Measurements from ENCODE around the gene GNAQ. TPM values are rescaled to one million over a fixed set of nuclear protein-coding genes. Genes with fewer than 3 reads are reported as not detected.

GNAQ gene
- total RNA-seq, 5 donors from 2014 or later (not counting 1 experiment from before 2014, with no cell fraction given), result 29.3 to 48.4 (median 38.3) TPM

DNA sequence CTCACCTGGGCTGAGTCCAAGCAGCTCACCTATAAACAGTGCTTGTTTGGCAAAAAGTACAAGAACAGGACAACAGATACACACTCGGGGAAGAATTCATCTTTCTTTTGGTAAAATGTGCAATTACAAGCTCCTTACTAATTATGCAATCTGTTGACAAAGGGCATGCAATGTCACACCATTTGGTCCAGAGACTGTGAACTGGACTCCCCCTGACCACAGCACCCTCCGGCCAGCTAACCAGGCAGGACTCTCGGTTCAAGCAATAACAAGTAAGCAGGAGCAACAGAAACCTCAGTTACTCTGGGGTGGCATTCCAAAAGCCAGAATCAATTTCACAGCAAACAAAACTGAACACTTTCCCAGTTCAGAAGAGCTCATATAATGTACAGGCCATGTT lies 113.8 kb downstream of the GNAQ start:
- Histone ChIP-seq H3K27me3 (replicated peaks in 1 of 2; ENCODE audit: control insufficient read depth in 2 of 2, extremely low read depth in 1 of 2, insufficient read depth in 2 of 2, low read length in 1 of 2) (no peaks in the 10 kb centered on the region), H3K4me3 (ENCODE audit: control insufficient read depth in 1 of 2, extremely low read depth in 1 of 2, low read length in 1 of 2) (no peak overlapping the region), H3K36me3 (ENCODE audit: control insufficient read depth in 2 of 2, extremely low read depth in 1 of 2, insufficient read depth in 1 of 2, low read length in 1 of 2) (peaks cover 0 to 16% of the 10 kb centered on the region in 2 donors), H3K9me3 (no peaks in the 10 kb centered on the region), H3K27ac (ENCODE audit: low read length) (no peak overlapping the region), H3K4me1 (ENCODE audit: control insufficient read depth in 1 of 2, extremely low read depth in 1 of 2, insufficient read depth in 2 of 2, low read length in 2 of 2) (peaks cover 0 to 5% of the 10 kb centered on the region in 2 experiments)
- peaks cover 41% of the 10 kb centered on the region for H3K36me3 Mint-ChIP-seq
- WGBS (ENCODE audit: insufficient coverage), result 93% methylated on average over 3 of the region's 3 CpGs
- ChIA-PET CTCF (interaction anchor here in 1 of 2 donors (0.6 kb wide), 1 partner anchor 21 kb away, joined by 5 read pairs; no protein-coding TSS in a partner anchor), POLR2A (interaction anchor here in 1 of 2 donors (1.3 kb wide), 1 partner anchor 11 kb away, joined by 6 read pairs; no protein-coding TSS in a partner anchor)
- H3K27me3 Mint-ChIP-seq, result no peaks in the 10 kb centered on the region
- no peak for ATAC-seq (replicated peaks in 1 of 4)
- DNase-seq, result no peak
- H3K27ac Mint-ChIP-seq, result peak overlapping the region; percentile 5 to 76
- no peak overlapping the region for H3K4me3 Mint-ChIP-seq
- peaks cover 23 to 27% (median 26%) of the 10 kb centered on the region in 3 donors for H3K4me1 Mint-ChIP-seq
- H3K9me3 Mint-ChIP-seq, result no peaks in the 10 kb centered on the region

DNA sequence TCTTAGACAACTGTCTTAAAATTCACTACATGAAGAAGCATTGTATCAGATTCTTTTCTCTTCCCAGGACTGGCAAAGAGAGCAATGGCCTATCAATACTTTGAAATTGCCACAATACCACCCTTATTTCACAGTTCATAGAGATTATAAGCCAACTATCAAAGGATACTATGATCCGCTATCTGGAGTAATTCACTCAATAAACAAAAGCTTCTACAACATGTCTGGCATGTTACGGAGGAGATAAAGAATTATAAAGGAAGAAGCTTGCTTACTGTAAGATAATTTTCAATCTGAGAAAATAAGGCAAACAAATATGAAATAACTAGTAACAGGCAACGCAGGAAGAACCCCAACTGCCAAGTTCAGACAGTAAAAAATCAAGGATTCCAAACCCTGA lies 114.8 kb downstream of the GNAQ start:
- Mint-ChIP-seq H3K36me3 (peaks cover 39% of the 10 kb centered on the region), H3K27me3 (no peaks in the 10 kb centered on the region), H3K27ac (peak overlapping the region; percentile 71 to 75), H3K4me3 (peak overlapping the region in 1 of 3 donors; percentile 22), H3K4me1 (peaks cover 30 to 36% (median 31%) of the 10 kb centered on the region in 3 donors), H3K9me3 (no peaks in the 10 kb centered on the region)
- peaks cover 0 to 16% of the 10 kb centered on the region in 2 donors for H3K36me3 ChIP-seq (ENCODE audit: control insufficient read depth in 2 of 2, extremely low read depth in 1 of 2, insufficient read depth in 1 of 2, low read length in 1 of 2)
- POLR2A ChIA-PET, result no interaction called here
- no peak overlapping the region for H3K27ac ChIP-seq (ENCODE audit: low read length)
- no peak for DNase-seq
- no peak for ATAC-seq (replicated peaks in 1 of 4)
- no peaks in the 10 kb centered on the region for H3K27me3 ChIP-seq (replicated peaks in 1 of 2; ENCODE audit: control insufficient read depth in 2 of 2, extremely low read depth in 1 of 2, insufficient read depth in 2 of 2, low read length in 1 of 2)
- WGBS (ENCODE audit: insufficient coverage), result 80% methylated on average over 1 of the region's 3 CpGs
- peaks cover 0 to 5% of the 10 kb centered on the region in 2 experiments for H3K4me1 ChIP-seq (ENCODE audit: control insufficient read depth in 1 of 2, extremely low read depth in 1 of 2, insufficient read depth in 2 of 2, low read length in 2 of 2)
- CTCF ChIA-PET, result no interaction called here
- H3K4me3 ChIP-seq (ENCODE audit: control insufficient read depth in 1 of 2, extremely low read depth in 1 of 2, low read length in 1 of 2), result no peak overlapping the region
- H3K9me3 ChIP-seq, result no peaks in the 10 kb centered on the region

DNA sequence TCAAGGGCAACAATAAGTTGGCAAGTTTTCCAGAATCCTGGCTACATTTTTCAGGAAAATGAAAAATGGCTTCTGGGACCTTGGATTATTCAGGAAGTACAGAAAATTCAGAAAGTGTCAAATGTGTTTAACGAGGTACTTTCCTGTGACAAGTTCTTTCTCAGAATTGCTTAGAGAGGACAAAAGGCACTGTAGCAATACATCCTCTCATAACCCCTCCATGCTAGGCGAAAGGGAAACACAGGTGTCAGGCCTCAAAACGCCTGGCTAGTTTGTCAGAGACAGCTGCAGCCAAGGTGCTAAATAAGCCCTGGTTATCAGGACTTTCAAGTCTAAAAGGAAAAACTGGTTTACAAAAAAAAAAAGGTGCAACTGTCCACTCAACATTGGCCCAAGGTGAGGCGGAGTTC lies 115.2 kb downstream of the GNAQ start:
- peaks cover 34 to 40% (median 35%) of the 10 kb centered on the region in 3 donors for H3K4me1 Mint-ChIP-seq
- no peaks in the 10 kb centered on the region for H3K27me3 Mint-ChIP-seq
- Histone ChIP-seq H3K4me3 (ENCODE audit: control insufficient read depth in 1 of 2, extremely low read depth in 1 of 2, low read length in 1 of 2) (no peak overlapping the region), H3K9me3 (no peaks in the 10 kb centered on the region), H3K27ac (ENCODE audit: low read length) (no peak overlapping the region), H3K36me3 (ENCODE audit: control insufficient read depth in 2 of 2, extremely low read depth in 1 of 2, insufficient read depth in 1 of 2, low read length in 1 of 2) (peaks cover 0 to 16% of the 10 kb centered on the region in 2 donors), H3K4me1 (ENCODE audit: control insufficient read depth in 1 of 2, extremely low read depth in 1 of 2, insufficient read depth in 2 of 2, low read length in 2 of 2) (peaks cover 0 to 9% of the 10 kb centered on the region in 2 experiments), H3K27me3 (replicated peaks in 1 of 2; ENCODE audit: control insufficient read depth in 2 of 2, extremely low read depth in 1 of 2, insufficient read depth in 2 of 2, low read length in 1 of 2) (no peaks in the 10 kb centered on the region)
- ChIA-PET POLR2A (no interaction called here), CTCF (no interaction called here)
- WGBS (ENCODE audit: insufficient coverage), result 51% methylated on average over 2 of the region's 4 CpGs
- ATAC-seq (replicated peaks in 1 of 4) (no peak), DNase-seq (no peak)
- peak overlapping the region in 1 of 3 donors; percentile 22 for H3K4me3 Mint-ChIP-seq
- H3K9me3 Mint-ChIP-seq, result no peaks in the 10 kb centered on the region
- peaks cover 35% of the 10 kb centered on the region for H3K36me3 Mint-ChIP-seq
- peak overlapping the region; percentile 71 to 75 for H3K27ac Mint-ChIP-seq

DNA sequence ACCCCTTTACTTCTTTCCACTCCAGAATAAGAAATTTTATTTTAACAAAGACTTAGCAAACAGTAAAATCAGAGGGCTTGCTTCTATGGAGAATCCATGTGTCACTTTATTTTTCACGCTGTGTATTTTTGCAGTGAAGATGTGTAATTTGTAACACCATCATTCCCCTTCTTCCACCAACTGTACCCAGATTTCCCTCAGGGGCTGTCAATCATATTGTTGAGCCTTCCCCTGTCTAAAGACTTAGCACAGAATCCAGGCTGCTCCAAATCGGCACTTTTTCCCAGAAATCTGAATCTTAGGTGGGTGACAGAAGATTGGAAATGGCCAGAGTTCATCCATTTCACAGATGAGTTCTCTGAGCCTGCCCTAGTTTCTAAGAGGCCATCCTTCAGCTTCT lies 115.9 kb downstream of the GNAQ start:
- peaks cover 32% of the 10 kb centered on the region for H3K36me3 Mint-ChIP-seq
- Histone ChIP-seq H3K4me3 (ENCODE audit: control insufficient read depth in 1 of 2, extremely low read depth in 1 of 2, low read length in 1 of 2) (no peak overlapping the region), H3K27ac (ENCODE audit: low read length) (no peak overlapping the region), H3K27me3 (replicated peaks in 1 of 2; ENCODE audit: control insufficient read depth in 2 of 2, extremely low read depth in 1 of 2, insufficient read depth in 2 of 2, low read length in 1 of 2) (no peaks in the 10 kb centered on the region), H3K4me1 (ENCODE audit: control insufficient read depth in 1 of 2, extremely low read depth in 1 of 2, insufficient read depth in 2 of 2, low read length in 2 of 2) (peaks cover 0 to 15% of the 10 kb centered on the region in 2 experiments), H3K9me3 (no peaks in the 10 kb centered on the region), H3K36me3 (ENCODE audit: control insufficient read depth in 2 of 2, extremely low read depth in 1 of 2, insufficient read depth in 1 of 2, low read length in 1 of 2) (peaks cover 0 to 13% of the 10 kb centered on the region in 2 donors)
- ATAC-seq (replicated peaks in 1 of 4) (no peak), DNase-seq (no peak)
- WGBS (ENCODE audit: insufficient coverage), result no CpG with 5 or more reads among the region's 2 CpGs
- POLR2A ChIA-PET, result no interaction called here
- no peaks in the 10 kb centered on the region for H3K27me3 Mint-ChIP-seq
- peaks cover 41 to 47% (median 42%) of the 10 kb centered on the region in 3 donors for H3K4me1 Mint-ChIP-seq
- no peaks in the 10 kb centered on the region for H3K9me3 Mint-ChIP-seq
- CTCF ChIA-PET, result no interaction called here
- H3K4me3 Mint-ChIP-seq, result no peak overlapping the region
- H3K27ac Mint-ChIP-seq, result peak overlapping the region in 1 of 2 donors; percentile 8

DNA sequence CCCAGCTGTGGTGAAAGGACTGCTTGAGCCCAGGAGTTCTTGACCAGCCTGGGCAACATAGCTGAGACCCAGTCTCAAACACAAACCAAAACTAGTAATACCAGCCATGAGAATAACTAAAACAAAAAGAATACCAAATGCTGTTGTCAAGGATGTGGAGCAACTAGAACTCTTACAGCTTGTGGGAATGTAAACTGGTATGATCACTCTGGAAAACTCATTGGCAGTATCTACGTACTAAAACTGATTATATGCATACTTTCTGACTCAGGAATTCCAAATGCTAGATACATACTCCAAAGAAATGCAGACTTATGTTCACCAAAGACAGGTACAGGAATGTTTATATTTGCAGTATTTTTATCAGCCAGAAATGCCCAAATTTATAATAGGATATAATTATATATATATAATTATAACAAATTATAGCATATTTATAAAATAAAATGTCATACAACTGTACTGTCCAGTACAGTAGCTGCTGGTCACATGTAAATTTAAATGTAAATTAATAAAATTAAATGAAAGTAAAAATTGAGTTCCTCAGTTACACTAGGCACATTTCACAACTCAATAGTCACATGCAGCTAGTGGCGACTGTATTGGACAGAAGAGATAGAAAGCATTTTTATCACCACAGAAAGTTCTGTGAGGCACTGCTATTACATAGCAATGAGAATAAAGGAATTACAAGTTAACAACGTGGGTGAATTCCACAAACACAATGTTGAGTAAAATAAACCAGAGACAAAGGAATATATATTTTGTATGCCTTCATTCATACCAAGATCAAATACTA lies 118.5 kb downstream of the GNAQ start:
- H3K27ac ChIP-seq (ENCODE audit: low read length), result no peak overlapping the region
- no peak overlapping the region for H3K4me3 ChIP-seq (ENCODE audit: control insufficient read depth in 1 of 2, extremely low read depth in 1 of 2, low read length in 1 of 2)
- peaks cover 22% of the 10 kb centered on the region for H3K36me3 Mint-ChIP-seq
- H3K36me3 ChIP-seq (ENCODE audit: control insufficient read depth in 2 of 2, extremely low read depth in 1 of 2, insufficient read depth in 1 of 2, low read length in 1 of 2), result peaks cover 0 to 3% of the 10 kb centered on the region in 2 donors
- peaks cover 7 to 37% of the 10 kb centered on the region in 2 experiments for H3K4me1 ChIP-seq (ENCODE audit: control insufficient read depth in 1 of 2, extremely low read depth in 1 of 2, insufficient read depth in 2 of 2, low read length in 2 of 2)
- peak overlapping the region in 1 of 2 donors; percentile 13 for H3K27ac Mint-ChIP-seq
- WGBS (ENCODE audit: insufficient coverage), result no CpG with 5 or more reads among the region's 3 CpGs
- POLR2A ChIA-PET, result no interaction called here
- no peaks in the 10 kb centered on the region for H3K9me3 Mint-ChIP-seq
- no peak overlapping the region for H3K4me3 Mint-ChIP-seq
- H3K4me1 Mint-ChIP-seq, result peaks cover 66 to 74% (median 67%) of the 10 kb centered on the region in 3 donors
- CTCF ChIA-PET, result no interaction called here
- DNase-seq (no peak), ATAC-seq (replicated peaks in 1 of 4) (no peak)
- H3K9me3 ChIP-seq, result no peaks in the 10 kb centered on the region
- no peaks in the 10 kb centered on the region for H3K27me3 Mint-ChIP-seq
- H3K27me3 ChIP-seq (replicated peaks in 1 of 2; ENCODE audit: control insufficient read depth in 2 of 2, extremely low read depth in 1 of 2, insufficient read depth in 2 of 2, low read length in 1 of 2), result no peaks in the 10 kb centered on the region

DNA sequence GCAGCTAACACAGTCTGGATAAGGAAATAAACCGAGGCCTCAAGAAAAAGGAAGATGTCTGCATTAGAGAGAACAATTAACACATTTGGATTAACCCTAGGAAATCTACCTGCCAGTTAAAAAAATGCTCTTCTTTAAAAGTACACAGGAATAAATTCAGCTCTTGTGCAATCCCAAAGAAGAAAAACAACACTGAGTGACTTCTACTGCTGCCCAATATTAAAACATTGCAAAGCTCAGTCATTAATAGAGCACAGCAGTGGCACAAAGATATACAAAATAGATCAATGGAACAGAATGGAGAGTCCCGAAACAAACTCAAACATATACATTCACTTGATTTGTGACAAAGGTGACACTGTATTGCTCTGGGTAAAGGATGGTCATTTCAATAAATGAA lies 119.7 kb downstream of the GNAQ start:
- WGBS (ENCODE audit: insufficient coverage), result no CpG with 5 or more reads among the region's 2 CpGs
- Mint-ChIP-seq H3K27me3 (no peaks in the 10 kb centered on the region), H3K36me3 (peaks cover 20% of the 10 kb centered on the region), H3K9me3 (no peaks in the 10 kb centered on the region), H3K4me3 (no peak overlapping the region), H3K27ac (peak overlapping the region in 1 of 2 donors; percentile 53), H3K4me1 (peaks cover 65 to 71% (median 67%) of the 10 kb centered on the region in 3 donors)
- H3K27me3 ChIP-seq (replicated peaks in 1 of 2; ENCODE audit: control insufficient read depth in 2 of 2, extremely low read depth in 1 of 2, insufficient read depth in 2 of 2, low read length in 1 of 2), result no peaks in the 10 kb centered on the region
- no peak overlapping the region for H3K27ac ChIP-seq (ENCODE audit: low read length)
- no peak for ATAC-seq (replicated peaks in 1 of 4)
- CTCF ChIA-PET, result interaction anchor here in 1 of 2 donors (1.0 kb wide), 1 partner anchor 123 kb away, joined by 3 read pairs; no protein-coding TSS in a partner anchor
- DNase-seq, result no peak
- H3K4me1 ChIP-seq (ENCODE audit: control insufficient read depth in 1 of 2, extremely low read depth in 1 of 2, insufficient read depth in 2 of 2, low read length in 2 of 2), result peaks cover 7 to 46% of the 10 kb centered on the region in 2 experiments
- H3K4me3 ChIP-seq (ENCODE audit: control insufficient read depth in 1 of 2, extremely low read depth in 1 of 2, low read length in 1 of 2), result no peak overlapping the region
- POLR2A ChIA-PET, result no interaction called here
- H3K36me3 ChIP-seq (ENCODE audit: control insufficient read depth in 2 of 2, extremely low read depth in 1 of 2, insufficient read depth in 1 of 2, low read length in 1 of 2), result peaks cover 0 to 3% of the 10 kb centered on the region in 2 donors
- no peaks in the 10 kb centered on the region for H3K9me3 ChIP-seq
